ENCODE data around the gene AHNAK2. TPM values are rescaled to one million over a fixed set of nuclear protein-coding genes. Genes with fewer than 3 reads are reported as not detected.

Gene AHNAK2
- total RNA-seq, 4 donors from 2014 or later, result 3.2 to 19.0 (median 10.7) TPM

GRCh38 chr14:104978746-104979691 lies 845 bp upstream of the AHNAK2 start:
- no peak for TF ChIP-seq POLR2A (IDR thresholded peaks at IDR 0.05)
- TF ChIP-seq, protein P1, sequence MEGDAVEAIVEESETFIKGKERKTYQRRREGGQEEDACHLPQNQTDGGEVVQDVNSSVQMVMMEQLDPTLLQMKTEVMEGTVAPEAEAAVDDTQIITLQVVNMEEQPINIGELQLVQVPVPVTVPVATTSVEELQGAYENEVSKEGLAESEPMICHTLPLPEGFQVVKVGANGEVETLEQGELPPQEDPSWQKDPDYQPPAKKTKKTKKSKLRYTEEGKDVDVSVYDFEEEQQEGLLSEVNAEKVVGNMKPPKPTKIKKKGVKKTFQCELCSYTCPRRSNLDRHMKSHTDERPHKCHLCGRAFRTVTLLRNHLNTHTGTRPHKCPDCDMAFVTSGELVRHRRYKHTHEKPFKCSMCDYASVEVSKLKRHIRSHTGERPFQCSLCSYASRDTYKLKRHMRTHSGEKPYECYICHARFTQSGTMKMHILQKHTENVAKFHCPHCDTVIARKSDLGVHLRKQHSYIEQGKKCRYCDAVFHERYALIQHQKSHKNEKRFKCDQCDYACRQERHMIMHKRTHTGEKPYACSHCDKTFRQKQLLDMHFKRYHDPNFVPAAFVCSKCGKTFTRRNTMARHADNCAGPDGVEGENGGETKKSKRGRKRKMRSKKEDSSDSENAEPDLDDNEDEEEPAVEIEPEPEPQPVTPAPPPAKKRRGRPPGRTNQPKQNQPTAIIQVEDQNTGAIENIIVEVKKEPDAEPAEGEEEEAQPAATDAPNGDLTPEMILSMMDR (IDR thresholded peaks at IDR 0.05), result no peak
- DNase-seq, result peak in 1 of 3 donors; percentile 50
- Histone ChIP-seq H3K27me3 (no peaks in the 10 kb centered on the region), H3K4me3 (peak overlapping the region in 3 of 4 donors; percentile 48 to 67 (median 54)), H3K9me3 (no peaks in the 10 kb centered on the region), H3K4me1 (peaks cover 0 to 40% (median 17%) of the 10 kb centered on the region in 4 donors), H3K36me3 (no peaks in the 10 kb centered on the region), H3K27ac (peak overlapping the region in 1 of 4 donors; percentile 0)

GRCh38 chr14:104977008-104977680 lies 1.0 kb downstream of the AHNAK2 start:
- no peak overlapping the region for H3K27ac ChIP-seq

DNA sequence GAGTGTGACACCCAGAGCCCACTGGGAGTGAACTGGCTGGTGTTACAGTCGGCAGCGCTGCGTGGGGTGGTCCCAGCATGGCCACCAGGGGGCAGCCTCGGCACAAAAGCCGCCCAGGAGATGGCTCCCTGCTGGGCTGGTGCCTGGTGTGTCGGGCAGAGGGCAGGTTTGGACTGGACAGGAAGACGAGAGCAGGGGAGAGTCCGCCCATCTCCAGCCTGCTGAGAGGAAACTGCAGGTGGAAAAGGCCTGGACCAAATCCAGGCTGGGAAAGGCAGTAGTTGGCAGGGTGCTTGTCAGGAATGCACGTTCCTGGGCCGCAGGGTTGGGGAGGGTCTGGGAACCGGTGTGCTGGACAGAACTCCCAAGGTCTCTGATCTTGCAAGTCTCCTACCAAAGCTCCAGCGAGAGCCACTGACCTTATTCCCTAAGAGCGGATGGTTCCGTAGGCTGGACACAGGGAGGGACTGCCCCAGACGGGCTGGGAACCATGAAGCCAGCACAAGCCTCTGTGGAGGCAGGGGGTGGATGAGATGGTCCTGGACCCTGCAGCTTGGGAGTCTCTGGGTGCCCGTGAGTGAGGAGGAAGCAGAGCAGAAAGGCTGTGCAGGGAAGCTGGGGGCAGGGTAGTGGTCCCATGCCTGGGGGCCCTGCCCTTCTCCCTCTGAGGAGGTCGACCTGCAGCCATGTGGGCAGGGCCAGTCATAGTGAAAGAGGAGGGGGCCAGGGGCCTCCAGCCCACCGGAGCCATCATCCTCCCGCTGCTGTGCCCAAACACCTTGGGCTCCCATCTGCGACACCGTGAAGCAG lies 1.8 kb downstream of the AHNAK2 start:
- Histone ChIP-seq H3K27ac (no peak overlapping the region), H3K36me3 (no peaks in the 10 kb centered on the region), H3K27me3 (no peaks in the 10 kb centered on the region), H3K9me3 (no peaks in the 10 kb centered on the region), H3K4me1 (peaks cover 4 to 66% (median 17%) of the 10 kb centered on the region in 4 donors), H3K4me3 (no peak overlapping the region)
- DNase-seq, result peak; percentile 76 to 93 (median 92)
- TF ChIP-seq POLR2A (IDR thresholded peaks at IDR 0.05), result no peak
- TF ChIP-seq, protein P1 (IDR thresholded peaks at IDR 0.05), result peak; percentile 92 to 96 (median 94)

More at GRCh38 chr14:104977008-104977680, 1.0 kb downstream of the AHNAK2 start:
- H3K9me3 ChIP-seq, result no peaks in the 10 kb centered on the region
- no peaks in the 10 kb centered on the region for H3K27me3 ChIP-seq
- H3K36me3 ChIP-seq, result no peaks in the 10 kb centered on the region
- H3K4me1 ChIP-seq, result peaks cover 4 to 59% (median 17%) of the 10 kb centered on the region in 4 donors
- TF ChIP-seq, protein P1 (IDR thresholded peaks at IDR 0.05), result no peak
- TF ChIP-seq POLR2A (IDR thresholded peaks at IDR 0.05), result no peak
- DNase-seq, result peak in 1 of 3 donors; percentile 53
- H3K4me3 ChIP-seq, result peak overlapping the region in 3 of 4 donors; percentile 48 to 67 (median 54)

GRCh38 chr14:104975481-104976197 lies 2.5 kb downstream of the AHNAK2 start:
- Histone ChIP-seq H3K27ac (no peak overlapping the region), H3K9me3 (no peaks in the 10 kb centered on the region), H3K36me3 (no peaks in the 10 kb centered on the region), H3K4me1 (peaks cover 4 to 73% (median 17%) of the 10 kb centered on the region in 4 donors), H3K27me3 (no peaks in the 10 kb centered on the region), H3K4me3 (no peak overlapping the region)
- DNase-seq, result no peak
- TF ChIP-seq POLR2A (IDR thresholded peaks at IDR 0.05), result no peak
- TF ChIP-seq, protein P1 (IDR thresholded peaks at IDR 0.05), result no peak

All from Peyer's patch (tissue), 4 donors.